Ovary (tissue), 9 donors: Measurements from ENCODE around the gene FCN1. TPM values are rescaled to one million over a fixed set of nuclear protein-coding genes. Genes with fewer than 3 reads are reported as not detected.

Experiments used
- DNase-seq, 5 donors: peaks; one replicate each; pipeline ENCODE4 v3.0.0-alpha.2; 2019 to 2020
- H3K27ac ChIP-seq, 2 donors: fragments of 200-600 bp; one replicate each; pipeline versions ENCODE4 v1.5.1 to v1.8.0; 2019 to 2022
- H3K27me3 ChIP-seq: fragments of 200-600 bp; one replicate; pipeline ENCODE4 v1.8.0; 2022
- H3K36me3 ChIP-seq: fragments of 200-600 bp; sonication (generic); one replicate; pipeline ENCODE4 v1.5.1; 2019
- H3K4me1 ChIP-seq: one replicate; pipeline ENCODE4 v1.8.1; 2013; ENCODE audit warnings: mild to moderate bottlenecking, moderate library complexity; ENCODE audit not compliant: insufficient read depth
- H3K4me3 ChIP-seq: fragments of 200-600 bp; sonication (generic); one replicate; pipeline ENCODE4 v1.5.1; 2017
- H3K9me3 ChIP-seq, 2 donors: fragments of 200-600 bp in 1 of 2; sonication (generic) in 1 of 2; one replicate each; pipeline versions ENCODE4 v1.5.1 to v1.8.1; 2013 to 2019; ENCODE audit warnings: mild to moderate bottlenecking in 1 of 2, moderate library complexity in 1 of 2
- EP300 ChIP-seq: sonication (generic); formaldehyde crosslinking; IDR thresholded peaks from one replicate; pipeline ENCODE4 v1.6.1; 2017; ENCODE audit warnings: antibody characterized with exemption
- POLR2A ChIP-seq: fragments of 450-650 bp; IDR thresholded peaks from one replicate; pipeline ENCODE4 v1.6.1; 2017; ENCODE audit warnings: antibody characterized with exemption, mild to moderate bottlenecking, moderate library complexity
- WGBS, 3 donors: extraction: QIAGEN DNeasy Blood & Tissue Kit in 1 of 3; methylation state at CpG; one replicate each; pipeline versions ENCODE4 v1.1.5 to v1.1.7; 2013 to 2017; 5-methylcytosine and 5-hydroxymethylcytosine counted together
- intact Hi-C, 4 donors: fragments of 100-400 bp; cut with DNase I; formaldehyde crosslinking; loops; one replicate each; pipeline versions ENCODE4 v1.11.0 to v1.15.1; 2022 to 2023
- polyA plus RNA-seq, 2 donors: library from polyadenylated mRNA; stranded (reverse); fragments of 200-250 nt in 1 of 2; fragments of 350-450 nt in 1 of 2; fragmentation: Illumina TruSeq in 1 of 2; extraction: RNeasy Lipid Tissue Mini Kit (QIAGEN cat#74804) in 1 of 2; gene quantifications; one replicate each; pipeline ENCODE4 v1.2.3, GENCODE V29; 2013 to 2014
- total RNA-seq, 7 donors: library from RNA; depleted of rRNA in 2 of 7; stranded (reverse); fragments of >200 nt in 2 of 7; fragmentation: NEBNext Ultra II Directional in 3 of 7; extraction: Animal tissue kit (Norgen Biotek cat#: 25700) in 3 of 7; gene quantifications; one replicate each; pipeline versions ENCODE4 v1.1.0 to v1.2.4, GENCODE V29; 2016 to 2023
- TF ChIP-seq, protein P1 (sequence below), 3 donors: fragments of 450-650 bp in 2 of 3; fragments of 200-600 bp in 1 of 3; IDR thresholded peaks; one replicate each; pipeline versions ENCODE4 v1.5.1 to v1.8.0; 2016 to 2022; ENCODE audit warnings: antibody characterized with exemption in 3 of 3, mild to moderate bottlenecking in 1 of 3
- donor health status: DM: no; HTN: no; CAD: no; lungs with moderate emphysema.
- donor health status: DM: no; HTN: no; CAD: no.
- donor health status: Bipolar disorder and iron deficiency.
- donor health status: DM: yes; HTN: yes; CAD: no.
- donor health status: DM: no; HTN: no; CAD: no.
- donor health status: DM: yes; HTN: yes; CAD: no.

FCN1 gene
- total and polyA plus RNA-seq, 9 donors = 0.43 to 5.0 (median 1.9) TPM; not detected in 2

DNA sequence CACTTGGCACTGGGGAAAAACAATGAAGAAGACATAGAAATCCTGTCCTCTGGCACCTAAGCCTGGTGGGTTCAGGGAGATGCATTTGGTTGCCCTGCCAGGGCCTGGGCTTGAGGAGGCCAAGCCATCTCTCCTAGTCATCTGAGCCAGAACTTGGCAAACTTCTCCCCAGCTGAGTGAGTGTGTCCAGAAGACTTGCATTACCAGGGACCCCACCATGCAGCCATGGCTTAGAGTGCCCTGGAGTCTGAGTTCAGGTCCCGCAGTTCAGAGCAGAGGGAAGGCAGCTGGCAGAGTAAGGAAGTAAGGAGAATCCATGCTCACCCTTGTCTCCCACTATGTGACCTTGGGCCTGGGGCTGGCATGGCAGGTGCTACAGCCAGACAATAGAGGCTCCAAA lies 37.4 kb upstream of the FCN1 start:
- peak in 2 of 5 donors; percentile 6 to 9 for DNase-seq
- intact Hi-C loops = no loop called here
- Histone ChIP-seq H3K27ac (no peak overlapping the region), H3K4me1 (no peaks in the 10 kb centered on the region), H3K27me3 (no peaks in the 10 kb centered on the region), H3K4me3 (no peak overlapping the region), H3K36me3 (no peaks in the 10 kb centered on the region), H3K9me3 (no peaks in the 10 kb centered on the region)
- 95 to 100% (median 98%) methylated on average over 1 of the region's 1 CpG for WGBS, 3 donors
- no peak for TF ChIP-seq EP300
- TF ChIP-seq, protein P1, sequence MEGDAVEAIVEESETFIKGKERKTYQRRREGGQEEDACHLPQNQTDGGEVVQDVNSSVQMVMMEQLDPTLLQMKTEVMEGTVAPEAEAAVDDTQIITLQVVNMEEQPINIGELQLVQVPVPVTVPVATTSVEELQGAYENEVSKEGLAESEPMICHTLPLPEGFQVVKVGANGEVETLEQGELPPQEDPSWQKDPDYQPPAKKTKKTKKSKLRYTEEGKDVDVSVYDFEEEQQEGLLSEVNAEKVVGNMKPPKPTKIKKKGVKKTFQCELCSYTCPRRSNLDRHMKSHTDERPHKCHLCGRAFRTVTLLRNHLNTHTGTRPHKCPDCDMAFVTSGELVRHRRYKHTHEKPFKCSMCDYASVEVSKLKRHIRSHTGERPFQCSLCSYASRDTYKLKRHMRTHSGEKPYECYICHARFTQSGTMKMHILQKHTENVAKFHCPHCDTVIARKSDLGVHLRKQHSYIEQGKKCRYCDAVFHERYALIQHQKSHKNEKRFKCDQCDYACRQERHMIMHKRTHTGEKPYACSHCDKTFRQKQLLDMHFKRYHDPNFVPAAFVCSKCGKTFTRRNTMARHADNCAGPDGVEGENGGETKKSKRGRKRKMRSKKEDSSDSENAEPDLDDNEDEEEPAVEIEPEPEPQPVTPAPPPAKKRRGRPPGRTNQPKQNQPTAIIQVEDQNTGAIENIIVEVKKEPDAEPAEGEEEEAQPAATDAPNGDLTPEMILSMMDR (IDR thresholded peaks at IDR 0.05) = no peak
- no peak for TF ChIP-seq POLR2A

- no peaks in the 10 kb centered on the region for H3K36me3 ChIP-seq
- no peak for DNase-seq
- no peaks in the 10 kb centered on the region for H3K27me3 ChIP-seq
- H3K4me3 ChIP-seq = no peak overlapping the region
- H3K9me3 ChIP-seq = no peaks in the 10 kb centered on the region
- intact Hi-C loops = no loop called here
- TF ChIP-seq EP300 = no peak
- TF ChIP-seq, protein P1 (IDR thresholded peaks at IDR 0.05) = no peak
- no peak for TF ChIP-seq POLR2A
- H3K27ac ChIP-seq = no peak overlapping the region
- WGBS, 3 donors = 85 to 89% (median 88%) methylated on average over 1 of the region's 1 CpG
- peaks cover 5% of the 10 kb centered on the region for H3K4me1 ChIP-seq
Measured at GRCh38 chr9:134951994-134952393, 34.3 kb upstream of the FCN1 start.

GRCh38 chr9:134951461-134951860 lies 33.7 kb upstream of the FCN1 start:
- H3K36me3 ChIP-seq = no peaks in the 10 kb centered on the region
- intact Hi-C loops = no loop called here

GRCh38 chr9:134950386-134951210 lies 32.9 kb upstream of the FCN1 start:
- peak in 2 of 5 donors; percentile 22 to 23 for DNase-seq
- no peaks in the 10 kb centered on the region for H3K9me3 ChIP-seq
- no peak overlapping the region for H3K4me3 ChIP-seq
- H3K4me1 ChIP-seq = peaks cover 7% of the 10 kb centered on the region
- TF ChIP-seq POLR2A = no peak
- no peak for TF ChIP-seq EP300
- TF ChIP-seq, protein P1 (IDR thresholded peaks at IDR 0.05) = no peak
- H3K27ac ChIP-seq = no peak overlapping the region
- no peaks in the 10 kb centered on the region for H3K36me3 ChIP-seq
- intact Hi-C loops = no loop called here
- no peaks in the 10 kb centered on the region for H3K27me3 ChIP-seq
- WGBS, 3 donors = 88 to 91% (median 91%) methylated on average over 21 of the region's 21 CpGs

More at GRCh38 chr9:134951461-134951860, 33.7 kb upstream of the FCN1 start:
- TF ChIP-seq, protein P1 (IDR thresholded peaks at IDR 0.05) = no peak
- no peak for TF ChIP-seq POLR2A
- TF ChIP-seq EP300 = no peak
- 92 to 94% (median 93%) methylated on average over 11 of the region's 11 CpGs for WGBS, 3 donors
- no peak overlapping the region for H3K27ac ChIP-seq
- peaks cover 7% of the 10 kb centered on the region for H3K4me1 ChIP-seq
- peak in 1 of 5 donors; percentile 14 for DNase-seq
- H3K9me3 ChIP-seq = no peaks in the 10 kb centered on the region
- no peak overlapping the region for H3K4me3 ChIP-seq
- no peaks in the 10 kb centered on the region for H3K27me3 ChIP-seq
